DND-41 (cell line): Measurements from ENCODE around the gene ALDH1A3.

Experiments used
- ATAC-seq: fragments of 200-7000 bp; cut with Tn5 transposase; 3 replicates; pipeline ENCODE4 v1.9.1; 2021; ENCODE audit warnings: low read depth; ENCODE audit not compliant: insufficient read depth
- DNase-seq: peaks from one replicate; pipeline ENCODE4 v3.0.0-alpha.2; 2020
- H2AFZ ChIP-seq: 2 replicates; pipeline ENCODE4 v1.6.0; 2012; ENCODE audit warnings: low read depth, low read length
- H3K27ac ChIP-seq: 2 replicates; pipeline ENCODE4 v1.5.1; 2012; ENCODE audit warnings: low read length, inconsistent platforms
- H3K27me3 ChIP-seq: fragments of 200-600 bp; sonication (generic); 2 replicates; pipeline ENCODE4 v1.6.0; 2012; ENCODE audit warnings: low read length, mild to moderate bottlenecking, inconsistent platforms; ENCODE audit not compliant: insufficient read depth, poor library complexity
- H3K36me3 ChIP-seq: 2 replicates; pipeline ENCODE4 v1.5.1; 2012; ENCODE audit warnings: low read length, inconsistent platforms; ENCODE audit not compliant: insufficient read depth
- H3K4me1 ChIP-seq: 2 replicates; pipeline ENCODE4 v1.5.1; 2012; ENCODE audit warnings: mild to moderate bottlenecking, low read length; ENCODE audit not compliant: insufficient read depth
- H3K4me2 ChIP-seq: 2 replicates; pipeline ENCODE4 v1.6.0; 2012; ENCODE audit warnings: mild to moderate bottlenecking, moderate library complexity, low read length, inconsistent platforms; ENCODE audit not compliant: insufficient read depth
- H3K4me3 ChIP-seq, 2 experiments: fragments of 200-600 bp in 1 of 2; shearing (Covaris generic) in 1 of 2; 2 replicates each; pipeline ENCODE4 v1.5.1; 2012 to 2016; ENCODE audit warnings: inconsistent platforms in 2 of 2, low read length in 2 of 2, mild to moderate bottlenecking in 2 of 2, low read depth in 1 of 2, moderate library complexity in 1 of 2
- H3K79me2 ChIP-seq: 2 replicates; pipeline ENCODE4 v1.6.0; 2012; ENCODE audit warnings: low read length, inconsistent platforms; ENCODE audit not compliant: insufficient read depth
- H3K9ac ChIP-seq: 2 replicates; pipeline ENCODE4 v1.6.0; 2012; ENCODE audit warnings: low read depth, mild to moderate bottlenecking, inconsistent platforms, low read length, moderate library complexity
- H3K9me3 ChIP-seq: 2 replicates; pipeline ENCODE4 v1.5.1; 2012; ENCODE audit warnings: low read length, moderate library complexity, mild to moderate bottlenecking, inconsistent platforms; ENCODE audit not compliant: insufficient read depth, severe bottlenecking
- H4K20me1 ChIP-seq: 2 replicates; pipeline ENCODE4 v1.6.0; 2012; ENCODE audit warnings: low read length; ENCODE audit not compliant: insufficient read depth
- CTCF ChIP-seq: IDR thresholded peaks from 2 replicates; pipeline ENCODE4 v1.5.1; 2012; ENCODE audit warnings: borderline replicate concordance, low read length, moderate library complexity, mild to moderate bottlenecking; ENCODE audit not compliant: poor library complexity, severe bottlenecking; ENCODE audit errors: extremely low read depth
- EZH2 ChIP-seq: IDR thresholded peaks from 3 replicates; pipeline ENCODE4 v1.6.1; 2012; ENCODE audit warnings: borderline replicate concordance, low read depth, mild to moderate bottlenecking, moderate library complexity, low read length, inconsistent platforms; ENCODE audit not compliant: severe bottlenecking

The ALDH1A3 gene

DNA sequence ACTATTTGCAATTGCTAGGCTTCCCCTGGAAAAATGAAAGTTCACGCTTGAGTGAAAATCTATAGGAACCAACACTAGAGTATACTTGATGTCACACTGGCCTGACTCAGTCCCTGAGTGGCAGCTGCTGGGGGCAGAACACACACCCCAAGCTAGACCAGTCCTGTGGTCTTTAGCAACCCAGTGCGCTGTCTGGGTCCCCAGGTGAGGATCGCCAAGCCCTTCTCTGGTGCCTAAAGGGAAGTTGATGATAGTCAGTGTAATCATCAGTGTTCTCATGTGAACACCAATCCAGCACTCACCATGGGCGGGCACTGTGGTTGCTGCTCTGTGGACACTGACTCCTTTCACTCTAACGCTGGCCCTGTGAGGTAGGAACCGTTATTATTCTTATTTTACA is 11.2 kb downstream of the ALDH1A3 start:
- H4K20me1 ChIP-seq: no peaks in the 10 kb centered on the region
- H3K9ac ChIP-seq: no peak overlapping the region
- peaks cover 42% of the 10 kb centered on the region for H3K27me3 ChIP-seq
- H3K9me3 ChIP-seq: no peaks in the 10 kb centered on the region
- no peak overlapping the region for H3K4me2 ChIP-seq
- TF ChIP-seq CTCF (no peak), EZH2 (no peak)
- H2AFZ ChIP-seq: no peak overlapping the region
- H3K79me2 ChIP-seq: no peaks in the 10 kb centered on the region
- no peak overlapping the region for H3K27ac ChIP-seq
- DNase-seq (no peak), ATAC-seq (no peak)
- H3K36me3 ChIP-seq: no peaks in the 10 kb centered on the region
- no peaks in the 10 kb centered on the region for H3K4me1 ChIP-seq
- H3K4me3 ChIP-seq: no peak overlapping the region

- Histone ChIP-seq H3K27ac (no peak overlapping the region), H3K36me3 (no peaks in the 10 kb centered on the region), H3K4me2 (no peak overlapping the region), H3K9me3 (no peaks in the 10 kb centered on the region), H3K4me1 (no peaks in the 10 kb centered on the region), H4K20me1 (no peaks in the 10 kb centered on the region), H3K27me3 (peaks cover 36% of the 10 kb centered on the region), H3K4me3 (no peak overlapping the region), H2AFZ (no peak overlapping the region), H3K9ac (no peak overlapping the region), H3K79me2 (no peaks in the 10 kb centered on the region)
- no peak for DNase-seq
- TF ChIP-seq CTCF: no peak
- TF ChIP-seq EZH2: no peak
- no peak for ATAC-seq
Measured at GRCh38 chr15:100891307-100892012, 11.8 kb downstream of the ALDH1A3 start.

- peaks cover 31% of the 10 kb centered on the region for H3K27me3 ChIP-seq
- no peak overlapping the region for H3K4me2 ChIP-seq
- DNase-seq: no peak
- no peaks in the 10 kb centered on the region for H4K20me1 ChIP-seq
- no peak overlapping the region for H3K9ac ChIP-seq
- TF ChIP-seq CTCF: no peak
- TF ChIP-seq EZH2: no peak
- H3K79me2 ChIP-seq: no peaks in the 10 kb centered on the region
- no peak overlapping the region for H3K4me3 ChIP-seq
- no peak for ATAC-seq
- no peak overlapping the region for H2AFZ ChIP-seq
- H3K4me1 ChIP-seq: no peaks in the 10 kb centered on the region
- no peak overlapping the region for H3K27ac ChIP-seq
- no peaks in the 10 kb centered on the region for H3K36me3 ChIP-seq
- no peaks in the 10 kb centered on the region for H3K9me3 ChIP-seq
Measured at GRCh38 chr15:100892013-100892355, 12.4 kb downstream of the ALDH1A3 start.
